ENCODE data around the gene NUP88.
"Not testable (repeated sequence)": the region's sequence is repeated elsewhere in the genome, so short reads cannot be mapped to it uniquely, and the experiment has no call there.

The NUP88 gene

GRCh38 chr17:5419356-5419958, at the start of gene NUP88:
TSS of gene NUP88 (minus strand) at chr17:5419662. CDS start at chr17:5419650, 12 bp downstream.
- DNase-seq (ENCODE audit: low spot score): peak; percentile 99

- DNase-seq (ENCODE audit: low spot score): peak; percentile 7
Observed at GRCh38 chr17:5468075-5468473, 48.6 kb upstream of the NUP88 start.

- no peak for DNase-seq (ENCODE audit: low spot score)
Observed at GRCh38 chr17:5467416-5467815, 48.0 kb upstream of the NUP88 start.

- no peak for DNase-seq (ENCODE audit: low spot score)
Observed at GRCh38 chr17:5466295-5466694, 46.8 kb upstream of the NUP88 start.

- DNase-seq (ENCODE audit: low spot score): no peak
Observed at GRCh38 chr17:5464717-5465507, 45.5 kb upstream of the NUP88 start.

- no peak for DNase-seq (ENCODE audit: low spot score)
Observed at GRCh38 chr17:5446786-5447185, 27.3 kb upstream of the NUP88 start.

GRCh38 chr17:5444209-5444608, 24.7 kb upstream of the NUP88 start:
- no peak for DNase-seq (ENCODE audit: low spot score)

GRCh38 chr17:5443728-5444127, 24.3 kb upstream of the NUP88 start:
- no peak for DNase-seq (ENCODE audit: low spot score)

GRCh38 chr17:5439446-5439764, 19.9 kb upstream of the NUP88 start:
- DNase-seq (ENCODE audit: low spot score): no peak

GRCh38 chr17:5438716-5439445, 19.4 kb upstream of the NUP88 start, which contains the start of gene C1QBP:
TSS of gene C1QBP (minus strand) at chr17:5439155. CDS start at chr17:5439073, 82 bp downstream.
- peak; percentile 96 for DNase-seq (ENCODE audit: low spot score)

- DNase-seq (ENCODE audit: low spot score): no peak
Observed at GRCh38 chr17:5437721-5438317, 18.4 kb upstream of the NUP88 start.

GRCh38 chr17:5435781-5436315, 16.4 kb upstream of the NUP88 start:
- not testable (repeated sequence) for DNase-seq (ENCODE audit: low spot score)

GRCh38 chr17:5434984-5435383, 15.5 kb upstream of the NUP88 start:
- no peak for DNase-seq (ENCODE audit: low spot score)

GRCh38 chr17:5431949-5432556, 12.6 kb upstream of the NUP88 start:
- DNase-seq (ENCODE audit: low spot score): no peak

- DNase-seq (ENCODE audit: low spot score): not testable (repeated sequence)
Observed at GRCh38 chr17:5431234-5431633, 11.8 kb upstream of the NUP88 start.

GRCh38 chr17:5430413-5430999, 11.0 kb upstream of the NUP88 start:
- no peak for DNase-seq (ENCODE audit: low spot score)

- DNase-seq (ENCODE audit: low spot score): no peak
Observed at GRCh38 chr17:5429191-5429887, 9.9 kb upstream of the NUP88 start.

GRCh38 chr17:5425826-5426225, 6.4 kb upstream of the NUP88 start:
- no peak for DNase-seq (ENCODE audit: low spot score)

- DNase-seq (ENCODE audit: low spot score): no peak
Observed at GRCh38 chr17:5424909-5425308, 5.4 kb upstream of the NUP88 start.

GRCh38 chr17:5422505-5422904, 3.0 kb upstream of the NUP88 start:
- peak; percentile 69 for DNase-seq (ENCODE audit: low spot score)

All from AG08395 (cell line).